Cortex of kidney (tissue), 1 donor: Measurements from ENCODE around the gene SCN2A.

ENCODE experiments used
- DNase-seq: peaks from one replicate; lab custom pipeline; 2025; lab: John Stamatoyannopoulos, UW

The SCN2A gene

DNA sequence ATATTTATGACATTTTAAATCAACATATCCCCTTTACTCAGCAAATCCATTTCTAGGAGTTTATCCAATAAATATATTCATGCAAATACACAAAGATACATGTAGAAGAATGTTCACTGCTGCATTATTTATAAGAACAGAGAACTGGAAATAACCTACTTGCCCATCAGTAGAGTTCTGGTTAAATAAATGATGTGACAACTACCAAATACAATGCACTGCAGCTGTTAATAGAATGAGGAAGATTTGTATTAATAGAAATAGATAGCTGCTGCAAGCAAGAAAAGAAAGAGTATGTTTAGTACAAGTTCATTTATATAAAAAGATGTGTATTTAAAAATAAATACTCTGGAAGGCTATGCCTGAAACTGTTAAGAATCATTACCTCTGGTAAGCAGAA lies 181.0 kb downstream of the SCN2A start:
- no peak for DNase-seq

DNA sequence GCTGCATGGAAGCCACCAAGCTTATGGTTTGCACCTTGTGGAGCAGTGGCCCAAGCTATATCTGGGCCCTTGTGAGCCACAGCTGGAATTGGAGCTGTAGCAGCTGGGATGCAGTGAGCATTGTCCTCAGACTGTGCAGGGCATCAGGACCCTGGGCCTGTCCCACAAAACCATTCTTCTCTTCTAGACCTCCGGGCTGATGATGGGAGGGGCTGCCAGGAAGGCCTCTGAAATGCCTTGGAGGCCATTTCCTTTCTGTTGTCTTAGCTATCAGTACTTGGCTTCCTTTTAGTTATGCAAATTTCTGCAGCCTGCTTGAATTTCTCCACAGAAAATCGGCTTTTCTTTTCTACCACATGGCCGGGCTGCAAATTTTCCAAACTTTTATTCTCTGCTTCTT lies 183.9 kb downstream of the SCN2A start:
- DNase-seq: no peak

DNA sequence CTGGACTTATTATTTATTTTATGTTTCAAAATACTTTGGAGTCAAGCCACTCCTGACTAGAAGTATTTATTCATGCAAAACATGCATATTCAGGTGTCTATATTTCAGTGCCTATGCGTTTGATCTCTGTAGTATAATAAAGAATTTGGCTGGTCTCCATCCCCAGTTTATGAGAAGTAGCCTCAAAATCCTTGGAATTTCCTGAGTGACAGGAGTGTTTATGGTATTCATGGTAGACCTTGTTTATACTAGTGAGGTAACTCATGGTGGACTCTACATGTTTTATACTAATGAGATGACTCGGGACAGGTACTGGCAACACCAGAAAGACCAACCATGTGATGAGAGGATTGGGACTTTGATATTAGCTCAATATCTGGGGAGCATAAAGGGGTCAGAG lies 186.3 kb downstream of the SCN2A start:
- no peak for DNase-seq

DNA sequence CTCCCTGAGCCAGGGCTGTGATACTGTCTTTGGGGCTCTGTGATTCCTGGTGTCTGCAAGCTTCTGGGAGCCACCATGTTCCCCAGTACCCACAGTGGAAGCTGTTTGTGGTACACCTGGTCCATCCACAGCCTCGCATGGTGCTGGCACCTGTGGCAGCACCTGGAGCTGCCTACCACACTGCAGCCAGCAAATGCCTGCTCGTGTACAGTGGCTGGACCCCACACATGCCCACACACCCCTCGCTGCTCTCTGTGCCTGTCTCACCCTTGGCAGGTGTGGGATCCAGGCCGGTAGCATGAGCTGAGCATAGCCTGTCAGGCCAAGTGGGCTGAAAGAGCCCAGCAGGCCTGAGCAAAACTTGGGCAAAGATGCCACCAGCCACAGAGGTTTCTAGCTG lies 188.5 kb downstream of the SCN2A start:
- DNase-seq: no peak

DNA sequence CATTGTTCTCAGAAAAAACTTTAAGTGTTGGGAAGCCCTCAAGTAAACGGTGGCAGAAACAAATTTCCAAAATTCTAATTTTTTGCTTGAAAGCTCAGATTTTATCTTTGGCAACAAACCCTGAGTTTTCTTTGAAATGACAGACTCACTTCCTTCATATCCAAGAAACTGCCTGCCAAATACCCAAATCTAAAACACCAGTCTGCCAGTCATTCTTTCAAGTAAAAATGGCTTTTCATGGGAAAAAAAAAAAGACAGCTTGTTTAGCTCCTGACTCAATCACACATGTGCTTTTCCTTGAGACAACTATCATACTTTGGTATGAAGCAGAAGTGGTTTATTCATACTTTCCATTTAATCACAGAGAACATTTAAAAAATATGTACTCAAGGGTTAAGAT lies 189.7 kb downstream of the SCN2A start:
- DNase-seq: no peak

DNA sequence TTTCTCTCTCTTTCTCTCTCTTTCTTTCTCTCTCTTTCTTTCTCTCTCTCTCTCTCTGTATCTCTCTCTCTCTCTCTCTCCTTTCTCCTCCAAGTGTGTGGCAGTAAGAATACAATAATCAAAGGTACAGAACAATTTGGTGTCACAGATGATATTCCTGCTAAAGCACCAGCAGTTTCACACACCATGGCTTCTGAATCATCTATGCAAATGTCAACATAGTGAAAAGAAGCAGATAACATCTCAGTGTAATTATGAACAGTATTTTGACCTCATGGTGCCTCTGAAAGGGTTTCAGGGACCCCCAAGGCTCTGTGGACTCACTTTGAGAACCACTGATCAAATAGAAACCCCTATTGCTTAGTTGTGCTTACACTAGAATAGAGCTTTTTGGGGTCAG lies 191.8 kb downstream of the SCN2A start:
- no peak for DNase-seq

DNA sequence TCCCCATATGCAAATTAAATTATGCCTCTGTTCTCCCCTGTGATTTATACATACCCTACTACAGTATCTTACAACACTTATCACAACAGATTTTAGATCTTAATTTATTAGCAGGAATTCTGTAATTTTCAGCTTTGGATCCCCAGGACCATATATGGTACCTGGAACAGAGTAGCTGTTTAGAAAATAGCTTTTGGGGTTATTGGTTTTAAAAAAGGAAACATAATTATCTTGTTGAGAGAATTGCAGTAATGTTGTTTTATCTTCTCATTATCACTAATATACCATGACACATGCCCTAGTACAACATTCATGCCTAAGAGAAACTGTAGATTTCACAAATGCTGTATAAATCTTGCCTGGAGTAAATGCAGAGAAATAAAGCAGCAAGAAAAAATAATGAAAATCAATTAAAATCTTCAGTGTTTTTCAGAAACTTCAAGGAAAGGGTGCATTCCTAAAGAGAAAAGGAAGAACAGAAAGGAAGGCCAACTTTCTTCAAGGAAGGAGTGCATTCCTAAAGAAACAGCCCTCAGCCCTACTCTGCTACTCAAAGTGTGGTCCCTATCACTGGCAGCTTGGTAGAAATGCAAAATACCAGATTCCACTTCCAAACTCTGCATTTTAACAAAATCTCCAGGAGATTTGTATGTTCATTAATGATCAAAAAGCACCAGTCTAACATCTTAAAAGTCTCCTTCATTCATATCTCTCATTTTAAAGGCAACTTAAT lies 193.2 kb downstream of the SCN2A start:
- no peak for DNase-seq

DNA sequence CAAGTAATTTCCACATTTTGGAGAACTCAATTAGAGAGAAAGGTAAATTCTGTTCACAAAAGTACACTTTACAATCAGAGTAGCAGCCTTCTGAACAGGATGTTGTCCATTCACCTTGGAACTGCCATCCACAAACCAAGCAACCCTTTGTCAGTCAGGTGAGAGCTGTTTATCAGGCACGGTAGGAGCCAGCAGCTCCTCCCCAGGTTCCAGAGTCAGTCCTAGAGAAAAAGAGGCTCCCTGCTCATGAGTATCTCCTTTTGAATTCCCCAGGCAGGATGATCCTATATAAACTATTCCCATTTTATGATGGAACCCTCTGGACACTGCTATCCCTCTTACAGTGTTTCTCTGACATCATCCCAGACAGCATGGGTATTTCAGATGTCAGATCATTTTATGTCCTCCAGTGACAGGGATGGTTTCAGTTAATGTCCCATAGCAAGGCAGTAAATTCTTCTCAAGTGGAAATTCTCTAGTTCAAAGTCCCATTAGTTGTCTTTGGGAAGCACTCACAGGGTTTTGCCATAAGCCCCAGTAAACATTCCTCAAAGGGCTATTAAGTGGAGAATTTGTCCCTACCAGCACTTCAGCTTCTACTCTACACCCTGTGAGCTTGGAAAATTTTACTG lies 195.8 kb downstream of the SCN2A start:
- no peak for DNase-seq

DNA sequence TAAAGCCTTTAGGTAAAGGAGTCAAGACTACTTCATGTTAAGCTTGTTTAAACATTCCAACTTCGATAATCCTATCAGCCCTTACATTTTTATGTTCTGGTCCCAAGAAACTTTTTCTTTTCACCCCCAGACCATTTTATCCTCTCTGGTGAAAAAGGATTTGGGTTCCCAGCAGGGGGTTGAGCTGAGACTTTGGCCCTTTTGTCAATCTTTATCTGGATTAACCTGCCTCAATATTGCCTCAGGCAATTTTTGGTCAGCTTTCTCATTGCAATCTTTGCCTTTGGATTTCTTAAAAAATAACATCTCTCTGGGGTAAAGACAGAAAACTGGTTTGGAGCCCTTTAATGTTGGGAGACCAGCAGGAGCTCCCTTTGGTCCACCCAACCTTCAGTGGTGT lies 196.4 kb downstream of the SCN2A start:
- DNase-seq: no peak

DNA sequence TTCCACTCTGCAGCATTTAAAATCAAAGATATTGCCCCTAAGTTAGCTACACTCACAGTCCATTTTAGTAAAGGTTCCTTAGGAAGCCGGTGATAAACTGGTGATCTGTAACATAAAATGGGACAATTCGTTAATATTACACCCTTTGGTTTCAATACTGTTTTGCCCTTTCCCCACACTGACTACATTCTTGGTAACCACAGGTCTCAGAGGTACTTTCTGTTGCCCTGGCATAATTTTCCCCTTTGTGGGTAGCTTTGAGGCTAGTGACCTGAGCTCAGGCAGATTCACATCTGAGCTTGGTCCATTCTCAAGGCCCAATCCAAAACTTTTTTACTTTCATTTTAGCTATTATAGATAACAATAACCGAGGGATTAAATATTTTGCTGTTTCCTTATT lies 197.3 kb downstream of the SCN2A start:
- DNase-seq: no peak

DNA sequence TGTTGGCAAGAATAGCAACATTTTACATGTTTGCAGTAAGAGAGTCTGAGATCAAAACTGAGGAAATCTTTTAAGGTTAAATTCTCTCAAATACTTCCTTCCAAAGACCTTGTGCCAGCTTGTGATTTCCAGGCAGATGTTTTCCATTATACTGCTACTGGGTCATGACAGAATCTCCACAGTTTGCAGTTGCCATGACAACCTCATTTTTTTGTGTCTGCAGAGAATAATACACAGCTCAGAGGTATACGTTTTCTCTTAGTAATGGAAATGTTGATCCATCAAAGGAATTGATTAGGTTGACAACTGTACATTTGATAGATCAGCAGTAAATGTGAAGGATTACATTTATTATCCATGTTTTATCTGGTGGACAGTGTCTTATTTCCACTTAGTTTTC lies 201.2 kb downstream of the SCN2A start:
- DNase-seq: no peak
